ENCODE data around the gene TEF. TPM values are rescaled to one million over a fixed set of nuclear protein-coding genes. Genes with fewer than 3 reads are reported as not detected.

Gene TEF
- total RNA-seq, 4 donors from 2014 or later: 15.9 to 41.1 (median 22.9) TPM

DNA sequence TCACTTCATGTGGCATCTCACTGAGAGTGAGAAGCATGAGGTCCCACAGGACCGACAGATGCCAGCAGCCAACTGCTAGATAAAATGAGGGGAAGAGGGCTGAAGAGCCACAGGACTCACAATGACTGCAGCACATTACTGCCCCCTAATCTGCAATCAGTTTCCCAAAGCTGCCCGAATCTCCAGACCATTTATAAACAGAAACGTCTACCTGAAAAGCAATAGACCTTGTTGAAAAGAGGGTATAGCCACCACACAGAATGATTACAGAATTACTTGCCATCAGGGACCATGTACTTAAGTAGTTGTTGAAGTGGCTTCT lies 12.4 kb upstream of the TEF start:
- 42 to 54% methylated on average over 3 of the region's 3 CpGs for WGBS, 2 donors
- no peaks in the 10 kb centered on the region for H3K36me3 ChIP-seq
- TF ChIP-seq POLR2A (IDR thresholded peaks at IDR 0.05) (no peak), CTCF (IDR thresholded peaks at IDR 0.05) (no peak)
- no peaks in the 10 kb centered on the region for H3K27me3 ChIP-seq
- no peak for DNase-seq
- intact Hi-C loops (cut with DNase I): no loop called here
- H3K27ac ChIP-seq: peak overlapping the region in 1 of 3 donors; percentile 3
- H3K9me3 ChIP-seq: no peaks in the 10 kb centered on the region
- peaks cover 32 to 42% of the 10 kb centered on the region in 2 donors for H3K4me1 ChIP-seq
- no peak overlapping the region for H3K4me3 ChIP-seq (replicated peaks in 1 of 3)

GRCh38 chr22:41369837-41370236 lies 11.9 kb upstream of the TEF start:
- intact Hi-C loops (cut with DNase I): no loop called here
- H3K27me3 ChIP-seq: no peaks in the 10 kb centered on the region
- H3K4me3 ChIP-seq (replicated peaks in 1 of 3): no peak overlapping the region
- TF ChIP-seq POLR2A (IDR thresholded peaks at IDR 0.05) (no peak), CTCF (IDR thresholded peaks at IDR 0.05) (no peak)
- peak overlapping the region in 1 of 3 donors; percentile 3 for H3K27ac ChIP-seq
- H3K4me1 ChIP-seq: peaks cover 32 to 42% of the 10 kb centered on the region in 2 donors
- DNase-seq: peak; percentile 27 to 41
- no peaks in the 10 kb centered on the region for H3K9me3 ChIP-seq
- WGBS, 2 donors: 62 to 63% methylated on average over 9 of the region's 9 CpGs
- no peaks in the 10 kb centered on the region for H3K36me3 ChIP-seq

DNA sequence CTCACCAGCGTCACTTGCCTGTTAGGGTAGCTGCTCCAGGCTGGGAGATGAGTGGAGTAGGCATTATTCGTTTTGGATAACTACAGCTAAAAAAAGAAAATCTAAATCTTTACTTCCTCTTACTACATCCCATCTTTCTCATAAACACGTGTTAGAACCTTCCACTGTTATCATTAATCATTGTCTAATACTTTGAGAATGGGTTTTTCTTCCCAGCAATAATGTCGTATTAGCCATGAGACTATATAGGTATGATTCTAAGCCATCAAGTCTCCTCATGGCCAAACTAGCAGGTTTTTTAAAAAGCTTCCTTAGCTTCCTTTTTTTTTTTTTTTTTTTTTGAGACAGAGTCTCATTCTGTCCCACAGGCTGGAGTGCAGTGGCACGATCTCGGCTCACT lies 3.9 kb upstream of the TEF start:
- no peaks in the 10 kb centered on the region for H3K27me3 ChIP-seq
- no peaks in the 10 kb centered on the region for H3K36me3 ChIP-seq
- no peak overlapping the region for H3K4me3 ChIP-seq (replicated peaks in 1 of 3)
- intact Hi-C loops (cut with DNase I): no loop called here
- peaks cover 12 to 15% of the 10 kb centered on the region in 2 donors for H3K4me1 ChIP-seq
- H3K27ac ChIP-seq: no peak overlapping the region
- H3K9me3 ChIP-seq: no peaks in the 10 kb centered on the region
- no peak for DNase-seq
- no peak for TF ChIP-seq POLR2A (IDR thresholded peaks at IDR 0.05)
- no peak for TF ChIP-seq CTCF (IDR thresholded peaks at IDR 0.05)
- 70 to 72% methylated on average over 6 of the region's 6 CpGs for WGBS, 2 donors

DNA sequence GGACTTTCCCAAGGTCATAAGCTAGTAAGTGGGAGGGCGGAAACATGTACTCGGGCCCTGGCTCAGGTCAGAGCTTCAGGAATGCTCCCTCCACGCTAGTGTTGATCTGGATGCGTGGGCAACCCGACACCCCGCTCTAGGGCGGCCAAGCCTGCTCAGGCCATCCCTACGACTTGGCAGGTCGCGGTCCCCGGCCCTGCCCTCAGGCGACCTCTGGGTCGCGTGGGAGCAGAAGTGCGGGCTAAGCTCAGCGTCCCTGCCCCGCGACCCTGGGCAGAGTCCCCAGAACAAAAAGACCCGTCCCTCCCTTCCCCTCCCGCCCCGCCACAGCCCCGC lies 781 bp upstream of the TEF start:
- Histone ChIP-seq H3K36me3 (no peaks in the 10 kb centered on the region), H3K27ac (peak overlapping the region; percentile 97 to 100 (median 98)), H3K9me3 (no peaks in the 10 kb centered on the region), H3K27me3 (no peaks in the 10 kb centered on the region), H3K4me3 (replicated peaks in 1 of 3) (peak overlapping the region in 1 of 3 donors; percentile 88), H3K4me1 (peaks cover 25% of the 10 kb centered on the region in 2 donors)
- intact Hi-C loops (cut with DNase I): no loop called here
- 0 to 3% methylated on average over 3 to 4 of the region's 22 CpGs for WGBS, 2 donors
- TF ChIP-seq CTCF (IDR thresholded peaks at IDR 0.05) (no peak), POLR2A (IDR thresholded peaks at IDR 0.05) (peak; percentile 26 to 75)
- DNase-seq: peak; percentile 86 to 88

DNA sequence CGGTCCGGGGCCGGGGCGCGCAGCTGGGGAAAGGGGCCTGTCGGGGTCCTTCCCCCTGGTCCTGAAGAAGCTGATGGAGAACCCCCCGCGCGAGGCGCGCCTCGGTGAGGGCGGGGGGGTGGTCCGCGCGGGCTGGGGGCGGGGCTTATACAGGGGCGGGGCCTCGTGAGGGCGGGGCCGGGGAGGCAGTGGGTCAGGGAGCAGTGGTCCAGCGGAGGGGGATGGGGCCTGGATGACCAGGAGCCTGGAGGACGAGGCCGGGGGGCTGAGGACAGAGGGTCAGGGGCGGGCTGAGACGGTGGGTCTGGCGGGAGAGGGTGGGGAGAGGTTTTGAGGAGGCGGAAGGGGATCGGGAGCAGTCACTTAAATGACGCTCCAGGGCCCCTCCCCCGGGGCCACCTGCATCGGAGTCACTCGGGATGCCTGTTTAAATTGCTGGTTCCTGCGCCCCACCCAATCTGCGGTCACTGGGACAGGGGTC lies 396 bp downstream of the TEF start:
- WGBS, 2 donors: 0 to 1% methylated on average over 5 to 14 of the region's 35 CpGs
- Histone ChIP-seq H3K36me3 (no peaks in the 10 kb centered on the region), H3K4me1 (peaks cover 25% of the 10 kb centered on the region in 2 donors), H3K4me3 (replicated peaks in 1 of 3) (peak overlapping the region in 2 of 3 donors; percentile 83 to 88), H3K27me3 (no peaks in the 10 kb centered on the region), H3K27ac (peak overlapping the region; percentile 97 to 100 (median 98)), H3K9me3 (no peaks in the 10 kb centered on the region)
- intact Hi-C loops (cut with DNase I): no loop called here
- TF ChIP-seq CTCF (IDR thresholded peaks at IDR 0.05) (no peak), POLR2A (IDR thresholded peaks at IDR 0.05) (peak in 1 of 2 donors; percentile 9)
- DNase-seq: peak; percentile 63 to 65

Data from thyroid gland (tissue), 4 donors.